ENCODE results near the gene MBNL2.

Gene MBNL2

DNA sequence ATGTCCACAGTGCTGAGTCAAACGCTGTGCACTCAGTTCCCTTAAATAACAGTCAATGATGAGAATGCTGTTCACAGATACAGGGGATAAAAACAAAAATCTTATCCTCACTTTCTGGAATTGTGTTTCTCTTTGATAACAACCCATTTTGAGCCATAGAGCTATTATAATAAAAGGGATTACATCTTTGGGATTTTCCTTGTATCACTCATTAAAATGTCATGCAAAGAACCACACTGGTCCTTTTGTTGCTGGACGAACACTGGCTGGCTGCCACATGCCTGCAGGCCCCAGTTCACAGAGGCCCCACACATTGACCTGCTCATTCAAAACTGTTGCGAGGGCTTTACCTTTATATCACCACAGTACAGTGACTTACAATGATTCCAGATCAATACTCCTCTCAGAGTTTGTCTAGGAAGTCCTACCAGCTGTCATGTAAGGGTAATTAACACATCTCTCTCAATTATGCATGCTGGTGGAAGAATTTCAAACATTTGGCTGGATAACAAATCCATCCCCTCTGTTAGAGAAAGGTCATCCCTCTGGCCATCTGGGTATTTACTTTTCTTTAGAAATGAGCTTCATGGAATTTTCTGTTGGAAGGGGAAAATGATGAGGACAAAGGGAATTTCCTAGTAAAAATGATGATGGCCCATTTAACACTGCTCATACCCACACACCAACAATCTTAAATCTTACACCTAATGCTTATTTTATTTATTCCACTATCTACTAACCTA lies 85.9 kb downstream of the MBNL2 start:
- H2AFZ ChIP-seq (ENCODE audit: low read depth, low read length, severe bottlenecking): no peak overlapping the region

GRCh38 chr13:97308735-97309429 lies 86.7 kb downstream of the MBNL2 start:
- Histone ChIP-seq H3K4me2 (ENCODE audit: low read depth, low read length, poor library complexity, severe bottlenecking) (no peak overlapping the region), H3K9me2 (replicated peaks; ENCODE audit: insufficient read depth, low read length) (no peaks in the 10 kb centered on the region), H4K20me1 (ENCODE audit: low read depth, low read length) (no peaks in the 10 kb centered on the region), H3K36me3 (ENCODE audit: low read length) (no peaks in the 10 kb centered on the region), H3K27ac (ENCODE audit: low read depth, low read length) (no peak overlapping the region), H3K79me2 (ENCODE audit: insufficient read depth, low read length) (no peaks in the 10 kb centered on the region), H3K27me3 (ENCODE audit: low read length) (no peaks in the 10 kb centered on the region), H3F3A (ENCODE audit: insufficient read depth) (no peaks in the 10 kb centered on the region), H3K9ac (ENCODE audit: low read length) (no peak overlapping the region), H2AFZ (ENCODE audit: low read depth, low read length, severe bottlenecking) (no peak overlapping the region), H3K4me3 (ENCODE audit: insufficient read depth, low read length, poor library complexity, severe bottlenecking) (no peak overlapping the region), H3K9me3 (ENCODE audit: insufficient read depth, low read length) (no peaks in the 10 kb centered on the region)
- TF ChIP-seq CTCF (IDR thresholded peaks at IDR 0.05; ENCODE audit: insufficient read depth, low read length, poor library complexity, severe bottlenecking): no peak

More for the DNA sequence above, 85.9 kb downstream of the MBNL2 start:
- Histone ChIP-seq H3K79me2 (ENCODE audit: insufficient read depth, low read length) (no peaks in the 10 kb centered on the region), H3K9me3 (ENCODE audit: insufficient read depth, low read length) (no peaks in the 10 kb centered on the region), H3F3A (ENCODE audit: insufficient read depth) (no peaks in the 10 kb centered on the region), H3K4me2 (ENCODE audit: low read depth, low read length, poor library complexity, severe bottlenecking) (no peak overlapping the region), H3K9me2 (replicated peaks; ENCODE audit: insufficient read depth, low read length) (no peaks in the 10 kb centered on the region), H3K9ac (ENCODE audit: low read length) (no peak overlapping the region), H3K27ac (ENCODE audit: low read depth, low read length) (no peak overlapping the region), H3K27me3 (ENCODE audit: low read length) (no peaks in the 10 kb centered on the region), H4K20me1 (ENCODE audit: low read depth, low read length) (no peaks in the 10 kb centered on the region), H3K36me3 (ENCODE audit: low read length) (no peaks in the 10 kb centered on the region), H3K4me3 (ENCODE audit: insufficient read depth, low read length, poor library complexity, severe bottlenecking) (no peak overlapping the region)
- TF ChIP-seq CTCF (IDR thresholded peaks at IDR 0.05; ENCODE audit: insufficient read depth, low read length, poor library complexity, severe bottlenecking): no peak
- TF ChIP-seq EZH2phosphoT487 (conservative IDR thresholded peaks at IDR 0.05; ENCODE audit: low read length): no peak

DNA sequence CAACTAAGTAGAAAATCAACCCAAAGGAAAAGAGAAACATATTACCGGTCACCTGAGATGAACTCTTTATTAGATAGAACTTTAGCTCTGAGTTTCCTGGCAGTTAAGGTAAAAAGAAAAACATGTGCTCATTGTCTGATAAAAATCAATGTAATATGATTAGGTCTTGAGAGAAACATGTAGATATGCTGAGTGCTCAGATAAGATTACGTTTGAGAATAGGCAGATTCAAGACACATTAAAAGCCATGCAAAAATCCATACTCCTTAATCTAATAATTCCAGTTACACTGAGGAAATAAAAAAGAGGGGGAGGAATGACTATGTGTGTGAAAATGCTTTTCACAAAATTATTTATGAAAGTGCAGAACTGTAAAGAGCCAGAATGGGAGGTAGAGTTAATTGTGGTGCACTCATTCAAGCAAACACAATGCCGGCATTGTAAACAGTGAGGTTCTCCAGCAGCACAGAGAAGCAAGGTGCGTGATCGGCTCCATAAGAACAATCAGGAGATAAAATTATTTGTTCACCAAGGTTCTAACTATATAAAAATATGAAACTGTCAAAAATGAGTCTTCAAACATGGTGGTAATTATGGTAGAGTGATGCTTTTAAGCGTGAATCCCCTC lies 88.8 kb downstream of the MBNL2 start:
- H4K20me1 ChIP-seq (ENCODE audit: low read depth, low read length): no peaks in the 10 kb centered on the region
- H3K9me2 ChIP-seq (replicated peaks; ENCODE audit: insufficient read depth, low read length): no peaks in the 10 kb centered on the region
- H3K27ac ChIP-seq (ENCODE audit: low read depth, low read length): no peak overlapping the region
- H2AFZ ChIP-seq (ENCODE audit: low read depth, low read length, severe bottlenecking): no peak overlapping the region
- H3F3A ChIP-seq (ENCODE audit: insufficient read depth): no peaks in the 10 kb centered on the region
- no peak overlapping the region for H3K9ac ChIP-seq (ENCODE audit: low read length)
- no peak overlapping the region for H3K4me3 ChIP-seq (ENCODE audit: insufficient read depth, low read length, poor library complexity, severe bottlenecking)
- H3K27me3 ChIP-seq (ENCODE audit: low read length): no peaks in the 10 kb centered on the region
- no peak overlapping the region for H3K4me2 ChIP-seq (ENCODE audit: low read depth, low read length, poor library complexity, severe bottlenecking)
- TF ChIP-seq EZH2phosphoT487 (conservative IDR thresholded peaks at IDR 0.05; ENCODE audit: low read length) (no peak), CTCF (IDR thresholded peaks at IDR 0.05; ENCODE audit: insufficient read depth, low read length, poor library complexity, severe bottlenecking) (no peak)
- no peaks in the 10 kb centered on the region for H3K79me2 ChIP-seq (ENCODE audit: insufficient read depth, low read length)
- H3K9me3 ChIP-seq (ENCODE audit: insufficient read depth, low read length): no peaks in the 10 kb centered on the region
- no peaks in the 10 kb centered on the region for H3K36me3 ChIP-seq (ENCODE audit: low read length)
